Activated effector memory CD4-positive, alpha-beta T cell treated with Interleukin-2 at 50 U/mL for 16 hours (primary cell): ENCODE measurements around the gene GFPT1.
"Not testable (repeated sequence)": the region's sequence is repeated elsewhere in the genome, so short reads cannot be mapped to it uniquely, and the experiment has no call there.

ENCODE experiments used
- DNase-seq: peaks from one replicate; pipeline ENCODE4 v3.0.0-alpha.2; 2020

GFPT1 gene

DNA sequence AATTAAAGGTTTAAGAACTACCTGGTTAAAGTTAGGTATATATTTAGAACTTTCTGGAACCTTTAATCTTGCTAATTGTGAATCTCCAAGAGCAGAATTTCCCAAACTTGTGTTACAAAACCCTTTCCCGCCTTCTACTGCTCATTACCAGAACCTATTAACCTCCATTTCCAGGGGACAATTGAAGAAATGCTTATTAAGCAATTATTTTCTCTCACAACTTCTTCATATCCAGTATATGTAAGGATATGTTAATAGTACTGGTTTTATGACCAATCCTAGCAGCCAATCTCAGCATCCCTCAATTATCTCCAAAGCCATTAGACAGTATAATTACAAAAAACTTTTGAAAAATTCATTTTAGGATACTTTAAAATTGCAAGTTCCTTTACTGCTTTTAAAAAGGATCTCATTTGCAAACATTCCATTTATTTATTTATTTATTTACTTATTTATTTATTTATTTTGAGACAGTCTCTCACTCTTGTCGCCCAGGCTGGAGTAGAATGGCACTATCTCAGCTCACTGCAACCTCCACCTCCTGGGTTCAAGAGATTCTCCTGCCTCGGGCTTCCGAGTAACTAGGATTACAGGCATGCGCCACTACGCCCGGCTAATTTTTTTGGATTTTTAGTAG lies 3.7 kb downstream of the GFPT1 start:
- DNase-seq, result no peak

DNA sequence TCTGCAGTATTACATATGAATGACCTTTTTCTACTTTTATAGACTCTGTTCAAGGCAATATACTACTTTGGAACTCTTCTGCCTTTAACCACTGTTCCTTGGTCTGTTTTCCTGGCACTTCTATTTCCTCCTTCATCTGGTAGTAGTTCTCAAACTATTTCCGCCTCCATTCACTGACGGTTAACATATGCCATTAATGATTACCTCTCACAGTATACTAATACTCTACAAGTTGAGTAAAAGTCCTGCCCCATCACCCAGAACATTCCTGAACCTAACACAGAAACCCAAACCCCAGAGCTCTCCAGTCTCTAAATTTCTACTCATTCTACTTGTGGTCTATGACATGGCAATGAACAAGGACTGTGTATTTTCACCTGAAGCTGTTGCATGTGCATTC lies 4.5 kb downstream of the GFPT1 start:
- no peak for DNase-seq

DNA sequence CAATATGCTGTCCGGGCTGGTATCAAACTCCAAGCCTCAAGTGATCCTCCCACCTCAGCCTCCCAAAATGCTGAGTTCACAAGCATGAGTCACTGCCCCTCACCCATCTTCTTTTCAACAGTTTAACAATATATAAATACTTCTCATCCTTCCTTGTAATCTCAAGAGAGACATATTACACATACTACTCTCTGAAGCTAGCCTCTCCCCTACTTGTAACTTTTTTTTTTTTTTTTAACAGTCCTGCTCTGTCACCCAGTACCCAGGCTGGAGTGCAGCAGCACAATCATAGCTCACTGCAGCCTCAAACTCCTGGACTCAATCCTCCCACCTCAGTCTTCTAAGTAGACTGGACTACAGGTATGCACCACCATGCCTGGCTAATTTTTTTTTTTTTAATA lies 5.7 kb downstream of the GFPT1 start:
- DNase-seq, result no peak

DNA sequence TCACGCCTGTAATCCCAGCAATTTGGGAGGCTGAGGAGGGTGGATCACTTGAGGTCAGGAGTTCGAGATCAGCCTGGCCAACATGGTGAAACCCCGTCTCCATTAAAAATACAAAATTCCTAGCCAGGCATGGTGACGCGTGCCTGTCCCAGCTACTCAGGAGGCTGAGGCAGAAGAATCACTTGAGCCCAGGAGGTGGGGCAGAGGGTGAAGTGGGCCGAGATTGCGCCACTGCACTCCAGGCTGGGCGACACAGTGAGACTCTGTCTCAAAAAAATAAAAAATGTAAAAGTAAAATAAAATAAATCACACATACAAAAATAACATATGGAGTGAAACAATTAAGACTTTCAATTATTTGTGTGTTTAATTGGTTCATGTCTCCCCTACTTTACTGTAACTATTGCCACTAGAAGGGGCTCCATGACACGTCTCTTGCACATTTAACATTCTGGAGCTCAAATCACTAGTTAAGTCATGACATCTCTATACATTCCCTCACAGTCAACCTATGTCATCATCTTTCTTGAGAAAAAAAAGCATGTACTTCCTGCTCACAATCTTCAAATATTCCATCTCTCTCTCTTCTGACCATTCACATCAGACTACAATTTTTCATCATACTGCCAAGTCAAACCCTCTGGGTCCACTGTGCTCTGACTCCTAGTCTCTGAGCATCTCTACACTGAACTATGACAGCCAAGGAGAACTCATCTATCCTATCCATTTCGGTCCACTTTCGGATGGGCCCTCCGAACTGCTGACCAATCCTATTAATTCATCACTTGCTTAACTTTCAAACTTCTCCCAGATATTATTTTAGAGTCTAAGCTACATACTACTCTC lies 6.7 kb downstream of the GFPT1 start:
- DNase-seq, result no peak

DNA sequence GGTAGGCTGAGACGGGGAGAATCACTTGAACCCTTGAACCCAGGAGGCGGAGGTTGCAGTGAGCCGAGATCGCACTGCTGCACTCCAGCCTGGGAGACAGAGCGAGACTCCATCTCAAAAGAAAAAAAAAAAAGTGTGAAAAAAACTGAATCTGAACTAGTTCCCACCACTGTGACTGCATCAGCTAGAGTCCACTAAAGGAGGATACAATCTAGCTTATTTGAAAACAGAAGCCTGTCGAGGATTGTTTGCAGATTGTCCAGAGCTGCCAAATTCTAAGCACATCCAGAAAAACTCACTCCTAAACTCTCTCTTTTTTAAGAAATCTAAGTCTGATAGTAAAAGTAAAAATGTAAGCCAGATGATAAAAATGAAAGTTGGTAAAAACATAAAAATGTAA lies 10.6 kb downstream of the GFPT1 start:
- DNase-seq, result no peak

DNA sequence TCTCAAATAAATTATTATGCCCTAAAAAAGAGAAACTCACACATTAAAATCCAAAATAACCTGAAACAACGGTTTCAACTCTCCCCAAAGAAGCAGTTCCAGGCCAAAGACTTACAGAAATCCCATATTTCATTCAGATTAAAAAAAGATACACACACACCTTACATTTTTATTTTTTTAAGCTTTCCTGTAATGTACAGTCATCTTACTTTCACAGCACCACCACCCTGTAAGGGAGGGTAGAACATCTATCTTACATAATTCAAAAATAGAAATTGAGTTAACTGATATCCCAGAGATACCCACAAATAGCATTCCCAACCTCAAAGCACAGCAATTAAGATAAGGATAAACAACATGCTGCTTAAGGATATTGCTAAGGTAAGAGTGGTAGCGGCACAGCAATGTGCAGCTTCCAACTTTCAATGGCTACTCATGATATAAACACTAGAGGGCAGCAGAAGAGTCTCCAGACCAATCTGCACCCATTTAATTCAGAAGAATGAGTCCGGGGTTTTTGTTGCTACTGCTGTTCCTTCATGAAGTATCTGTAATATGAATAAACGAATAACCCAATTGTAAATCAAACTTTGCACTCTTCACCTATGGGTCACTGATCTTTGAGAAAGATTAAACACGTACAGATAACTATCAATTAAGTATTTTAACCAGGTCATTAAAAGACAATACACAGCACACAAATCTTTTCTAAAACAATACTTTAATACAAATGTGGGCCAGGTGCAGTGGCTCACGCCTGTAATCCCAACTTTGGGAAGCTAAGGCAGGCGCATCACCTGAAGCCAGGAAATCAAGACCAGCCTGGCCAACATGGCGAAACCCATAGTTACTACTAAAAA lies 11.3 kb downstream of the GFPT1 start:
- no peak for DNase-seq

DNA sequence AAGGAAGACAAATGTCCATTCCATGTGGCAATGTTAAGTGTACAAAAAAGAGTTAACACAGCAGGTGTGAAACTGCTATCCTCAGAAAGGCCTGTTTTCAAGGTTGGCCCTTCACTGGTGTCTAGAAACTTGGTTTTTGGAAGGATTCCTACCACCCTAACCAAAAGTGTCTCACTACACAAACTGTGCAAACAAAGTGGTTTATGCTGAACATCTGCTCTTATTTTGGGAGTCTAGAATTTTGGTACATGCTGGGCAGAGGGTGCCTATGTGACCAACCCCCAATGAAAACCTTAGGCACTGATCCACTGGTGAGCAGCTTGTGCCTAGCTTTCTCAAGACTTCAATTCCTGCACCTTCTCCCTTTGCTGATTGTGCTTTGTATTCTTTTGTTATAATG lies 14.3 kb downstream of the GFPT1 start:
- DNase-seq, result no peak

DNA sequence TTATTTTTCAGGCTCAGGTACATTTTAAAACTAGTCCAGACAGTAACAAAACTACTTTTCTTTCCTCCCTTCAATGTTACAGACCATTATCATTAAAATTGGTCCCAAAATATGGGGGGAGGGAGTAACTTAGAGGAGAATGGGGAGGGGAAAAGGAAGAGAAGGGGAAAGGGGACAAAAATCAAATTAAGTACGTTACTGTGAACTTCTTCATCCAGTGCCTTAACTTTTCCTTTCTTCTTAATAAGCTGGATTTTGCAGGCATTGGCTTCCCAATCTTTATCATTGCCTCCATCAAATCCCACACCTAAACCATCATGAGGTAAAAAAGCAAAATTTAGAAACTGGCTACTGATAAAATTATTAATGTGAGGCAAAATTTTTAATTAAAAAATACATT lies 17.2 kb downstream of the GFPT1 start:
- no peak for DNase-seq

DNA sequence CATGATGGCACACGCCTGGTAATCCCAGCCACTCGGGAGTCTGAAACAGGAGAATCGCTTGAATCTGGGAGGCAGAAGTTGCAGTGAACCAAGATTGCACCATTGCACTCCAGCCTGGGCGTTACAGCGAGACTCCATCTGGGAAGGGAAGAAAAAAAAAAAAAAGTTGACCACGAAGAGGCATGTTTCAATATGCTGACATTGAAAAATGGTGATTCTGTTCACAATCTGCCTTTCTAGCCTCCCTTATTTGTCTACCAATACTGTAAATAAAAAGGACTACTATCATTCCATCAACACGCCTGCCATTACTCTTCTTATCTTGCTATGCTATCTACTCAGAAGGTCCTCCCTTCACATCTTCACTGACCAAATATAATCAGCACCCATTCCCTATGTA lies 18.4 kb downstream of the GFPT1 start:
- DNase-seq, result no peak

DNA sequence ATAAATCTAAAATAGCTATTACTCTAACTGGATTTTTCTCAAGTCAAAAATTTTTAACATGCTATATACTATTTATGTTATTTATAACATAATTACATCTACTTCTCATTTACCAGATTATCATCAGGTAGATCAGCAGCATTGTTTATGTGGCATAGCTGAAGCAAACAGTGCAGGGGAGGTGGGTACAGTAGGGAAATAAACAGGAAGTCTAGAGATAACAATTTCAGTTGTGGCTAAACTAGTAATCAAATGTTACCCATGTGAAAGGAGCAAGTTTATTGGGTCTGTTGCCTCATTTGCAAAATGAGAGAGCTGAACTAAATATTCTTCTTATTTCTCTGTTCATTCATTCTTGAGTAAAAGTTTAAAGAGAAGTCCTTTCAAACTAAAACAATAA lies 27.7 kb downstream of the GFPT1 start:
- no peak for DNase-seq

DNA sequence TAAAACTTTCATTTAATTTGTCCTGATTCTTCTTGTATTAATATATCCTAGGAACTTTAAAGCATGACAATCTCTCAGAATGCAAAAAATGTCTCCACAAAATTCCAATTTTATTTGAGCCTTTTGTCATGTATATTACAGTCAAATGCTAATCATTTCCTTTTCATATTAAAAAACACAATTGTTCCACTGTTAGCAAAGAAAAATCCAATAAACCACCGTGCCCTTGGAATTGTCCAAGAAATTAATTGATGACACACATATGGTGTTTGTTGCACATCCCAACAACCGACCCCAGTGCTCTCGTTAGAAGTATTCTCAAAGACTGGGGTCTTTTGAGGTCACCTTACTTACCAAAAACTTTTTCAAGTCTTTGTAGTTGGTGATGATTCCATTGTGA lies 28.1 kb downstream of the GFPT1 start:
- DNase-seq, result no peak

DNA sequence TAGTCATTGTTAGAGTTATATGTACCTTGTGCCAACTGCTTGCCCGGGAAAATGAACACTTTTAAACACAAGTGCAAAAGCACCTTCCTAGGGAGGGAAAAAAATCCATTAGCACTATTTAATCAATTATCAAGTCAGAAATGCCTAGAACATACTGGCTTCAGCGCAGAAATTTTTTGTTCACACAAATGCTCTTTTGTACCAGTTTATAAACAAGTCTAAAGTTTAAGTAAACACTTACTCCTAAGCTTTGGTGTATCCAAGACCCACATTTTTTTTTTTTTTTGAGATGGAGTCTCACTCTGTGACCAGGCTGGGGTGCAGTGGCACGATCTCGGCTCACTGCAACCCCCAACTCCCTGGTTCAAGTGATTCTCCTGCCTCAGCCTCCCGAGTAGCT lies 30.6 kb downstream of the GFPT1 start:
- no peak for DNase-seq

DNA sequence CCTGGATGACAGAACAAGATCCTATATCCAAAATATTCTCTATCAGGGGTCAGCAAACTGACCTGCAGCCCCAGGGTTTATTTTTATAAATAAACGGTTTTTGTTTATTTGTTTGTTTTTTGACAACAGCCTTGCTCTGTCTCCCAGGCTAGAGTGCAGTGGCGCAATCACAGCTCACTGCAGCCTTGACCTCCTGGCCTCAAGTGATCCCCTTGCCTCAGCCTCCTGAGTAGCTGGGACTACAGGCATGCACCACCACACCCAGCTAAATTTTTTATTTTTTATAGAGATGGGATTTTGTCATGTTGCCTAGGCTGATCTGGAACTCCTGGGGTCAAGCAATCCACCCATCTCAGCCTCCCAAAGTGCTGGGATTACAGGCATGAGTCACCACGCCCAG lies 32.1 kb downstream of the GFPT1 start:
- not testable (repeated sequence) for DNase-seq

DNA sequence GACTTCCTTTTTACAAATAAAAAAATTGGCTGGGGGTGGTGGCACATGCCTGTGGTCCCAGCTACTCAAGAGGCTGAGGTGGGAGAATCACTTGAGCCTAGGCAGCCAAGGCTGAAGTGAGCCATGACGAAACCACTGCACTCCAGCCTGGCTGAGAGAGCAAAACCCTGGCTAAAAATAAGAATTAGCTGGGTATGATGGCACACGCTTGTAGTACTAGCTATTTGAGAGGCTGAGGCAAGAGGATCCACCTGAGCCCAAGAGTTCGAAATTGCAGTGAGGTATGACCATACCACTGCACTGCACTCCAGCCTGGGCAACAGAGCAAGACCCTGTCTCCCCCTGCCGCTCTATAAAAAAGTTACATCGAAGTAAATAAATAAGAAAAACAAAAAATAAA lies 33.7 kb downstream of the GFPT1 start:
- DNase-seq, result no peak

DNA sequence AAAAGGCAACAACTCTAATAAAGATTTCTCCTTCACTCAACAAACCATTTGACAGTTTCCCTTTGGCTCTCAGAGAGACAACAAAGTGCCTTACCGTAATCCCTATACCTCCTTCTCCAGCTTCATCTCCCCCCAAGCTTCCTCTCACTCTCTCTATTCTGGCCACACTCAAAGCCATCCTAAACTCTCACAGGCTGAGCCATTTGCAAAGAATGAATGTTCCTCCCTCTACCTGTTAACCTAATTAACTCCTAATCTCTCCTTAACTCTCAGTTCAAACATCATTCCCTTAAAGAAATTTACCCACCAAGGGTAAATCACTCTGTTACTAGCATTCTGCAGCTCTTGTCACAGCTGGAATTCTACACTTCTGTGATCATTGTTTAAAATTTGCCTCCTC lies 38.2 kb downstream of the GFPT1 start:
- DNase-seq, result no peak

DNA sequence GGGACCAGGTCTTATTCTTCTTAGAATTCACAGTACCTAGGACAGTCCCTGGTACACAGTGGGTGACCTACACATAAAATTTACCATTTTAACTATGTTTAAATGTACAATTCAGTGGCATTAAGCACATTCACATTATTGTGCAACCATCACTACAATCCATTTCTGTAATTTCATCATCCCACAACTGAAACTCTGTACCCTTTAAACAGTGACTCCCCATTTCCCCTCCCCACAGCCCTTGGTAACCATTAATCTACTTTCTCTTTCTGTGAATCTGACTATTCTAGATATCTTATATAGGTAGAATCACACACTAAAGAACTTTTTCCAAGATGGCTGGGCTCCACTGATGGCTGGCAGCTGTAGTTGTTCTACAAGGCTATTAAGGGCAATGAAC lies 41.6 kb downstream of the GFPT1 start:
- no peak for DNase-seq

DNA sequence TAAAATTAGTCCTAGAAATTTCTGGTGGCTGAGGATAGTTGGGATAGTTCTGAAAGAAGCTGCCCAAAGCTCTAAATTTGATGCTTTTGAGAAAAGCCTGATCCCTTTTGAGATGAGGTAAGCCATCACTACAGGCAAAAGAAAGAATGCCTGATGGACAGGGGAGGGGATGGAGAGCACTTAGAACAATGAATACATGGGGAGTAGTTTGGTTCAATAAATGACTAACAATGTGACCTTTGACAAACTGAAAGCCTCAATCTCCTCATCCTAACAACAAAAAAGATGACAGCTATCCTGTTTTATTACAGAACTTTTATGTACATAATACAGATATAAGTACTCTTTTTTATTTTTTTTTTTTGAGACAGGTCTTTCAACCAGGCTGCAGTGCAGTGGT lies 42.7 kb downstream of the GFPT1 start:
- no peak for DNase-seq

DNA sequence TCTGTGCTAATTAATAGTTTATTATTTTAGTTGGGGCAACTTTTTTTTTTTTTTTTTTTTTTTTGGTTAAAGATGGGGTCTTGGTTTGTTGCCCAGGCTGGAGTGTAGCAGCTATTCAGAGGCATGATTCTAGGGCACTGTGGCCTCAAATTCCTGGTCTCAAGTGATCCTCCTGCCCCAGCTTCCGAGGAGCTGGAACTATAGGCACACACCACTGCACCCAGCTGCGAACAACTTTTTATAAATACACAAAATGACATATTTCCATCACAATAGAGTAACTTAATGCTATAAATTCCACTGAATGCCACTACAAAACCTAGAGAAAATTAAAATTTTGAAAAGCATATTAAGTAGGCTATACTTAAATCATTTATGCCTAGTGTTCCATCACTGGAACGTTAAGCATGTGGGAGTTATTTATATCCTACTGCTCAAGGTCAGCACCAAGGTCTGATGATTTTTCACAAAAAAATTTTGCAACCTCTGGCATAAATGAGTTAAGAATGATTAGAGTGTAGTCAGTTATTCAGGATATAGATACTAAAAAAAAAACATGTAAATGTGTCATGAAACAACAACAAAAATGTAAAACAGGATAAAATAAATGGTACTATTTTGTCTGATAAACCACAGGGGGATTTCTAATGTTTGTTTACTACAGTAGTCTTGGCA lies 46.8 kb downstream of the GFPT1 start:
- no peak for DNase-seq

DNA sequence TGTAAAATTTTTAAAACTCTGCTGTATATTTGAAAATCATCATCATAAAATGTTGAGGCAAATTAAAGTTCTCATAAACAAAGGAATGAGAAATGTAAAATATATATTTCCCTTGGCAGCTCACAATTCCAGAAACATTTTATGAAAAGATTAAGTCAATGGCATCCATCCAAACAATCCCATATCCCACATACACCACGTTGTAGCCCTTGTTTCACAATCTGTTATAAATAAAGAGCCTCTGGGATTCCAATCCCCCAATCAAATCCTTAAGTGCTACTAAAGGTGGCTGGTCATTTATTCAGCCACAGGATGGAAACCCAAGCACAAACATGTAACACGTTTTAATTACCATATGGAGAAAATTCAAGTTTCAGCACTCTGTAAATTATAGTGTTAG lies 51.7 kb downstream of the GFPT1 start:
- DNase-seq, result no peak

DNA sequence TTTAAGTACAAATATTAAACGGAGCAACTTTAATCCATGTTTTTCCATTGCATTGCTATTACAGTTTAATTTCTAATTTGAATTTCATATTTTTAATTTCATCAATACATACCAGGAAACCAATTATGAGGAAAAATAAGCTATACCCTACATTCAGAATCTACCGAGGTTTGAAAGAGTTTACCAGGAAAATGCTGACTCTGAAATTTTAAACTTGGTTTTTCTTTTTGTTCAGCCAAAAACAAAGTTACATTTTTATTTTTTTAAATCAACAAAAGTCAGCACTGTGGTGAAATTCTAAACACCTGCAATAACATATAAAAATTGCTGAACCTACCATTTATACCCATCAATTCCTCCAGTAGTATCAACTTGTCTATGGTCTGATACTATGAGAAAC lies 53.7 kb downstream of the GFPT1 start:
- no peak for DNase-seq

DNA sequence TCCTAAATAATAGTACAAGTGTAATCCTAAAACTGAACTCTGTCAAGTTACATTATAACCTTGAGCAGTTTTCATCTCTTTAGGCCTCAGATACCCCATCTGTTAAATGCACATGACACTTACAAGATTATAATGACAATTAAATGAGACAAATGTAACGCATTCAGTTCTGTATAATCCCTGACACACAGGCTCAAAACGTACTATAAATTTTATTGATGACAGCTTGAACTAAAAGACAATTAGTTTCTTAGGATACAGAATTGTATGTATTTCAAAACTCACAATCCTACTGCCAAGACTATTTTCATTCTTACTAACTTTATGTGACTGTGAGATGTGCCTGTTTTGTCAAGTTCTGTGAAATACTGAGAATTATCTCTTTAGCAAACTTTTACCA lies 56.2 kb downstream of the GFPT1 start:
- DNase-seq, result no peak

DNA sequence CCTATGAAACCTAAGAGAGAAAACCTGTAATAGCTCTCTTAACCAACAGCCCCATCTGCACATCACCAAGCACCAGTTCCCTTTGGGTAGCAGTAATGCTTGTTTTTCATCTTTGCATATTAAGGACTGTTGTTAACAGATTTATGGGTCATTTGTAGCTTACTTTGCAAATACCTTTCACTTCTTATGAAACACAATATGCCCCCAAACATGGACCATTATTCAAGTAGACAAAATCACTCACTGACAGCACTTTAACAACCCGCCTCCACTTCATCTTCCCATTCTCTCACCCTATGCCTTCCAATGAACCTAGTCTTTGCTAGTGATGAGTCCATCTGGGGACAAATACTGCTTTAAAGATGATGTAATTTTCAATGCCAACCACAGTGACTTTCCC lies 64.4 kb downstream of the GFPT1 start:
- DNase-seq, result no peak

DNA sequence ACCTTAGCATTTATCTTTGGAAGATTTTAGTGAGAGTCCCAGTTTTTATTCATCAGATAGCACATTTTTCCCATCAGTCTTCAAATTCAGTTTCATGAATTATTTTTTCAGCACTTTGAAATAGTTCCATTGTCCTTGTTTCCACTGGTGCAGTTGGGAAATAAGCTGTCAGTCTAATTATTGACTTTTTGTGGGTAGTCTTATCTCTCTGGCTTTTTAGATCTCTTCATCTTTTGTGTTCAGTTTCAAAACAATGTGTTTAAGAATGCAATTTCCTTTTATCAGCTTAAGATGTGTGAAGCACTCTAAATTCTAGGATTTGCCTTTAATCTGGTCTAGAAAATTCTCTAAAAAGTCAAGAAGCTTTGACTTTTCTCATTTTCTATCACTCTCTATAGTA lies 70.5 kb downstream of the GFPT1 start:
- DNase-seq, result no peak
